ENCODE data around the gene GP5. TPM values are rescaled to one million over a fixed set of nuclear protein-coding genes. Genes with fewer than 3 reads are reported as not detected.

The GP5 gene
- total RNA-seq, 6 experiments from 2014 or later, result 0.05 TPM; not detected in 5

GRCh38 chr3:194346035-194346434 lies 53.0 kb downstream of the GP5 start:
- H3K27ac Mint-ChIP-seq, result no peak overlapping the region
- TF ChIP-seq CTCF (IDR thresholded peaks at IDR 0.05), result no peak
- H3K4me3 Mint-ChIP-seq, result no peak overlapping the region
- no peaks in the 10 kb centered on the region for H3K9me3 Mint-ChIP-seq
- peaks cover 30% of the 10 kb centered on the region for H3K4me1 Mint-ChIP-seq (ENCODE audit: low read depth)
- no peaks in the 10 kb centered on the region for H3K36me3 Mint-ChIP-seq (ENCODE audit: low read depth)
- DNase-seq, result no peak
- H3K27me3 Mint-ChIP-seq (ENCODE audit: insufficient read depth), result peaks cover 4% of the 10 kb centered on the region; the same call in 1 of the 2 replicates

Other genes with a start within 250 kb of the GP5 start
- under 1 TPM; 0.24 to 0.56 (median 0.35) TPM for gene CPN2, start 47.9 kb downstream of the GP5 start, total RNA-seq (2021; fragmentation: NEBNext Ultra II Directional; extraction: Animal tissue kit (Norgen Biotek cat#: 25700))
- gene LRRC15, start 29.5 kb downstream of the GP5 start, total RNA-seq (2021; fragmentation: NEBNext Ultra II Directional; extraction: Animal tissue kit (Norgen Biotek cat#: 25700)), result 100 to 1,000 TPM; 130 to 211 (median 176) TPM
- gene ATP13A3, start 87.7 kb upstream of the GP5 start, total RNA-seq (2021; fragmentation: NEBNext Ultra II Directional; extraction: Animal tissue kit (Norgen Biotek cat#: 25700)), result 100 to 1,000 TPM; 114 to 123 (median 117) TPM
- gene TMEM44, start 234.2 kb upstream of the GP5 start, total RNA-seq (2021; fragmentation: NEBNext Ultra II Directional; extraction: Animal tissue kit (Norgen Biotek cat#: 25700)), result 10 to 100 TPM; 11.8 to 14.0 (median 13.2) TPM